Panc1 (cell line): ENCODE results near the gene CTSK.

ENCODE experiments used
- CTCF ChIP-seq: fragments of 450-650 bp; IDR thresholded peaks from 2 replicates; pipeline ENCODE4 v1.5.1; 2017; ENCODE audit warnings: mild to moderate bottlenecking
- POLR2AphosphoS5 ChIP-seq: IDR thresholded peaks from 2 replicates; pipeline ENCODE4 v1.6.1; 2012; ENCODE audit warnings: mild to moderate bottlenecking, low read depth, low read length, moderate library complexity
- SIN3A ChIP-seq: IDR thresholded peaks from 2 replicates; pipeline ENCODE4 v1.6.1; 2012; ENCODE audit warnings: low read depth, mild to moderate bottlenecking, low read length, moderate library complexity, borderline replicate concordance; ENCODE audit not compliant: insufficient read depth

GRCh38 chr1:150810958-150811659, 3.0 kb upstream of the CTSK start:
- no peak for TF ChIP-seq CTCF
- no peak for TF ChIP-seq SIN3A
- TF ChIP-seq POLR2AphosphoS5, result no peak
